Neural progenitor cell (in vitro differentiated cells): ENCODE measurements around the gene ALS2CL.

Experiments
- CTCF ChIP-seq: fragments of 200-600 bp; sonication (generic); IDR thresholded peaks from 2 replicates; pipeline ENCODE4 v1.5.1; 2017; ENCODE audit warnings: antibody characterized with exemption, mild to moderate bottlenecking
- EZH2 ChIP-seq: fragments of 200-600 bp; sonication (generic); IDR thresholded peaks from 2 replicates; pipeline ENCODE4 v1.6.1; 2017; ENCODE audit warnings: antibody characterized with exemption, mild to moderate bottlenecking, moderate library complexity
- EZH2phosphoT487 ChIP-seq: fragments of 200-600 bp; sonication (generic); IDR thresholded peaks from 2 replicates; pipeline ENCODE4 v1.6.1; 2017; ENCODE audit warnings: antibody characterized with exemption

GRCh38 chr3:46690798-46691197 lies 2.7 kb downstream of the ALS2CL start:
- no peak for TF ChIP-seq CTCF
- TF ChIP-seq EZH2phosphoT487 = no peak
- no peak for TF ChIP-seq EZH2
